HEK293 (cell line): ENCODE results near the gene ISOC2.

Source experiments
- KLF1 ChIP-seq: fragments of 450-650 bp; formaldehyde crosslinking; IDR thresholded peaks from 2 replicates; pipeline ENCODE4 v1.5.1; 2016; ENCODE audit warnings: missing biosample characterization, missing genetic modification characterization
- KLF8 ChIP-seq: fragments of 450-650 bp; formaldehyde crosslinking; IDR thresholded peaks from 2 replicates; pipeline ENCODE4 v1.5.1; 2016; ENCODE audit warnings: missing biosample characterization, missing genetic modification characterization
- MEIS1 ChIP-seq: sonication (generic); formaldehyde crosslinking; IDR thresholded peaks from 2 replicates; pipeline ENCODE4 v1.8.1; 2022; ENCODE audit warnings: missing genetic modification reagents, mild to moderate bottlenecking, borderline replicate concordance
- SCRT2 ChIP-seq: fragments of 450-650 bp; formaldehyde crosslinking; IDR thresholded peaks from 2 replicates; pipeline ENCODE4 v1.5.1; 2016; ENCODE audit warnings: missing biosample characterization, missing genetic modification characterization
- ZBTB48 ChIP-seq: fragments of 450-650 bp; formaldehyde crosslinking; IDR thresholded peaks from 2 replicates; pipeline ENCODE4 v1.5.1; 2016; ENCODE audit warnings: missing biosample characterization, missing genetic modification characterization
- ZBTB7A ChIP-seq: fragments of 450-650 bp; formaldehyde crosslinking; IDR thresholded peaks from 2 replicates; pipeline ENCODE4 v1.5.1; 2016; ENCODE audit warnings: low read depth, missing biosample characterization, missing genetic modification characterization
- ZBTB8A ChIP-seq: fragments of 450-650 bp; formaldehyde crosslinking; IDR thresholded peaks from 2 replicates; pipeline ENCODE4 v1.5.1; 2016; ENCODE audit warnings: missing biosample characterization, missing genetic modification characterization
- ZFP3 ChIP-seq: fragments of 450-650 bp; formaldehyde crosslinking; IDR thresholded peaks from 2 replicates; pipeline ENCODE4 v1.5.1; 2016; ENCODE audit warnings: low read depth, missing biosample characterization, missing genetic modification characterization
- ZNF138 ChIP-seq: fragments of 450-650 bp; formaldehyde crosslinking; IDR thresholded peaks from 2 replicates; pipeline ENCODE4 v1.5.1; 2016; ENCODE audit warnings: missing biosample characterization, missing genetic modification characterization, borderline replicate concordance
- ZNF221 ChIP-seq: fragments of 450-650 bp; formaldehyde crosslinking; IDR thresholded peaks from 2 replicates; pipeline ENCODE4 v1.5.1; 2017; ENCODE audit warnings: missing biosample characterization, missing genetic modification characterization, borderline replicate concordance
- ZNF366 ChIP-seq: fragments of 450-650 bp; formaldehyde crosslinking; conservative IDR thresholded peaks from 2 replicates; pipeline ENCODE4 v1.5.1; 2016; ENCODE audit warnings: missing biosample characterization, missing genetic modification characterization
- ZNF394 ChIP-seq: fragments of 450-650 bp; formaldehyde crosslinking; IDR thresholded peaks from 2 replicates; pipeline ENCODE4 v1.5.1; 2016; ENCODE audit warnings: missing biosample characterization, missing genetic modification characterization, mild to moderate bottlenecking, moderate library complexity, borderline replicate concordance
- ZNF423 ChIP-seq: fragments of 450-650 bp; formaldehyde crosslinking; IDR thresholded peaks from 2 replicates; pipeline ENCODE4 v1.5.1; 2016; ENCODE audit warnings: missing biosample characterization, missing genetic modification characterization
- ZNF558 ChIP-seq: fragments of 450-650 bp; formaldehyde crosslinking; IDR thresholded peaks from 2 replicates; pipeline ENCODE4 v1.5.1; 2016; ENCODE audit warnings: missing biosample characterization, missing genetic modification characterization
- ZNF561 ChIP-seq: fragments of 450-650 bp; IDR thresholded peaks from 2 replicates; pipeline ENCODE4 v1.5.1; 2018; ENCODE audit warnings: missing biosample characterization, missing genetic modification characterization, borderline replicate concordance
- ZNF701 ChIP-seq: fragments of 450-650 bp; formaldehyde crosslinking; IDR thresholded peaks from 2 replicates; pipeline ENCODE4 v1.5.1; 2016; ENCODE audit warnings: missing biosample characterization, missing genetic modification characterization
- ZNF777 ChIP-seq: fragments of 450-650 bp; formaldehyde crosslinking; IDR thresholded peaks from 2 replicates; pipeline ENCODE4 v1.5.1; 2017; ENCODE audit warnings: missing biosample characterization, missing genetic modification characterization, borderline replicate concordance
- ZNF792 ChIP-seq: fragments of 450-650 bp; formaldehyde crosslinking; IDR thresholded peaks from 2 replicates; pipeline ENCODE4 v1.5.1; 2016; ENCODE audit warnings: missing biosample characterization, missing genetic modification characterization
- ZNF830 ChIP-seq: fragments of 450-650 bp; IDR thresholded peaks from 2 replicates; pipeline ENCODE4 v1.5.0; 2018; ENCODE audit warnings: missing biosample characterization, missing genetic modification characterization, low read depth, mild to moderate bottlenecking, moderate library complexity
- ZSCAN16 ChIP-seq: fragments of 450-650 bp; formaldehyde crosslinking; IDR thresholded peaks from 2 replicates; pipeline ENCODE4 v1.5.1; 2016; ENCODE audit warnings: missing biosample characterization, missing genetic modification characterization
- TF ChIP-seq, protein P1 (sequence below): fragments of 450-650 bp; formaldehyde crosslinking; IDR thresholded peaks from 2 replicates; pipeline ENCODE4 v1.5.1; 2016; ENCODE audit warnings: missing biosample characterization, missing genetic modification characterization
- TF ChIP-seq, protein P2 (sequence below): fragments of 450-650 bp; formaldehyde crosslinking; IDR thresholded peaks from 2 replicates; pipeline ENCODE4 v1.5.1; 2016; ENCODE audit warnings: missing biosample characterization, missing genetic modification characterization
- TF ChIP-seq, protein P3 (sequence below): fragments of 450-650 bp; formaldehyde crosslinking; optimal IDR thresholded peaks from 2 replicates; pipeline ENCODE3; 2016; ENCODE audit warnings: missing biosample characterization, mild to moderate bottlenecking, missing genetic modification characterization
- TF ChIP-seq, protein P4 (sequence below): fragments of 450-650 bp; formaldehyde crosslinking; IDR thresholded peaks from 2 replicates; pipeline ENCODE4 v1.5.1; 2016; ENCODE audit warnings: missing biosample characterization, missing genetic modification characterization
- TF ChIP-seq, protein P5 (sequence below): sonication (generic); formaldehyde crosslinking; IDR thresholded peaks from 2 replicates; pipeline ENCODE4 v1.8.1; 2022; ENCODE audit warnings: mild to moderate bottlenecking, moderate library complexity, missing genetic modification reagents
- TF ChIP-seq, protein P6 (sequence below): fragments of 450-650 bp; formaldehyde crosslinking; IDR thresholded peaks from 2 replicates; pipeline ENCODE4 v1.5.0; 2017; ENCODE audit warnings: missing biosample characterization, missing genetic modification characterization, borderline replicate concordance
- TF ChIP-seq, protein P7 (sequence below): fragments of 450-650 bp; formaldehyde crosslinking; IDR thresholded peaks from 2 replicates; pipeline ENCODE4 v1.5.1; 2017; ENCODE audit warnings: missing biosample characterization, missing genetic modification characterization

Gene ISOC2

DNA sequence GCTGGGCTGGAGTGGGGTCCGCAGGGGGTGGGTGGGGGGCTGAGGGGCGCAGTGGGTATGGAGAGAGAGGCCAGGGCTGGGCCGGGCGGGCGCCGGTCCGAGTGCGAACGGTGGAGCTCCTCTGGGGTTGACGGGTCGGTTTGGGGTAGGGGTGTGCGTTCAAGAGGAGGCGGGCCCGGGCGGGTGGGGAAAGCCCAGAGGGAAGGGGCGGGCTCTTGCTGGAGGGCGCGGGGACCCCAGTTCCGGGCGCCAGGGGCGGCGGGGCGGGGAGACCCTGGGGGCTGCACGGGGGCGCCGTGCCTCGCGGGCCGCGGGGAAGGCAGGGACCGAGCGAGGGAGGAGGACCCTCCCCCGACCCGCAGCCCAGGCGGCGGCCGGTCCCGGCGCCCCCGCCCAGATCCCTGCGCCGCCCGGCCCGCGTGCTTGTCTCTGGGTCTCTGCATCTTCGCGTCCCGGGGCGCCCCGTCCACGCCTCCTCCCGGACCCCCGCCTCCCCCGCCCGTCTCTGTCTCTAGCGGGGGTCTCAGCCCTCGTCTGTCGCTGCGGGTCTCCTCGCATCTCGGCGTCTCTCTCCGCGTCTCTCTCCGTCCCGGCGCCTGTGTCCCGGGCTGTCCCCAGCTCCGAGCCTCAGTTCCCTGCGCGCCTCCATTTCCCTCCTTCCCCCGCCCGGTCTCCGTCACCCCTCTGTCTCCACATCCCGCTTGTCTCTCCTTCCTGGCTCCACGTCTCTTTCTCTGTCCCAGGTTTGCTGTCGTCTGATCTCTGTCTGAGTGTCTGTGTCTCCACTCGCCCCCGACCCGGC is 10.1 kb downstream of the ISOC2 start (continued):
- TF ChIP-seq, protein P1, sequence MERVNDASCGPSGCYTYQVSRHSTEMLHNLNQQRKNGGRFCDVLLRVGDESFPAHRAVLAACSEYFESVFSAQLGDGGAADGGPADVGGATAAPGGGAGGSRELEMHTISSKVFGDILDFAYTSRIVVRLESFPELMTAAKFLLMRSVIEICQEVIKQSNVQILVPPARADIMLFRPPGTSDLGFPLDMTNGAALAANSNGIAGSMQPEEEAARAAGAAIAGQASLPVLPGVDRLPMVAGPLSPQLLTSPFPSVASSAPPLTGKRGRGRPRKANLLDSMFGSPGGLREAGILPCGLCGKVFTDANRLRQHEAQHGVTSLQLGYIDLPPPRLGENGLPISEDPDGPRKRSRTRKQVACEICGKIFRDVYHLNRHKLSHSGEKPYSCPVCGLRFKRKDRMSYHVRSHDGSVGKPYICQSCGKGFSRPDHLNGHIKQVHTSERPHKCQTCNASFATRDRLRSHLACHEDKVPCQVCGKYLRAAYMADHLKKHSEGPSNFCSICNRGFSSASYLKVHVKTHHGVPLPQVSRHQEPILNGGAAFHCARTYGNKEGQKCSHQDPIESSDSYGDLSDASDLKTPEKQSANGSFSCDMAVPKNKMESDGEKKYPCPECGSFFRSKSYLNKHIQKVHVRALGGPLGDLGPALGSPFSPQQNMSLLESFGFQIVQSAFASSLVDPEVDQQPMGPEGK (tag by site-specific recombination): 0 out of 2 replicates have a peak, but pooled peaks have one; percentile 52
- TF ChIP-seq ZFP3 (tag by site-specific recombination) (no peak), ZNF701 (tag by site-specific recombination) (no peak), ZBTB7A (0 out of 2 replicates have a peak, but pooled peaks have one; percentile 50), SCRT2 (no peak), KLF8 (tag by site-specific recombination) (peak; percentile 55; the same call in 1 of the 2 replicates), ZSCAN16 (tag by site-specific recombination) (no peak), ZNF423 (tag by site-specific recombination) (no peak), KLF1 (tag by site-specific recombination) (no peak), ZNF366 (peak; percentile 44; the same call in 1 of the 2 replicates), ZBTB48 (tag by site-specific recombination) (no peak), ZNF394 (tag by site-specific recombination) (no peak), ZNF558 (tag by site-specific recombination) (no peak), ZNF792 (tag by site-specific recombination) (no peak), MEIS1 (no peak), ZNF138 (tag by site-specific recombination) (no peak), ZNF830 (tag by site-specific recombination) (no peak), ZBTB8A (tag by site-specific recombination) (no peak), ZNF221 (tag by site-specific recombination) (no peak), ZNF777 (tag by site-specific recombination) (peak; percentile 57), ZNF561 (tag by site-specific recombination) (no peak)
- TF ChIP-seq, protein P2, sequence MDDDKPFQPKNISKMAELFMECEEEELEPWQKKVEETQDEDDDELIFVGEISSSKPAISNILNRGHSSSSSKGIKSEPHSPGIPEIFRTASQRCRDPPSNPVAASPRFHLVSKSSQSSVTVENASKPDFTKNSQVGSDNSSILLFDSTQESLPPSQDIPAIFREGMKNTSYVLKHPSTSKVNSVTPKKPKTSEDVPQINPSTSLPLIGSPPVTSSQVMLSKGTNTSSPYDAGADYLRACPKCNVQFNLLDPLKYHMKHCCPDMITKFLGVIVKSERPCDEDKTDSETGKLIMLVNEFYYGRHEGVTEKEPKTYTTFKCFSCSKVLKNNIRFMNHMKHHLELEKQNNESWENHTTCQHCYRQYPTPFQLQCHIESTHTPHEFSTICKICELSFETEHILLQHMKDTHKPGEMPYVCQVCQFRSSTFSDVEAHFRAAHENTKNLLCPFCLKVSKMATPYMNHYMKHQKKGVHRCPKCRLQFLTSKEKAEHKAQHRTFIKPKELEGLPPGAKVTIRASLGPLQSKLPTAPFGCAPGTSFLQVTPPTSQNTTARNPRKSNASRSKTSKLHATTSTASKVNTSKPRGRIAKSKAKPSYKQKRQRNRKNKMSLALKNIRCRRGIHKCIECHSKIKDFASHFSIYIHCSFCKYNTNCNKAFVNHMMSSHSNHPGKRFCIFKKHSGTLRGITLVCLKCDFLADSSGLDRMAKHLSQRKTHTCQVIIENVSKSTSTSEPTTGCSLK (tag by site-specific recombination): no peak
- TF ChIP-seq, protein P3, sequence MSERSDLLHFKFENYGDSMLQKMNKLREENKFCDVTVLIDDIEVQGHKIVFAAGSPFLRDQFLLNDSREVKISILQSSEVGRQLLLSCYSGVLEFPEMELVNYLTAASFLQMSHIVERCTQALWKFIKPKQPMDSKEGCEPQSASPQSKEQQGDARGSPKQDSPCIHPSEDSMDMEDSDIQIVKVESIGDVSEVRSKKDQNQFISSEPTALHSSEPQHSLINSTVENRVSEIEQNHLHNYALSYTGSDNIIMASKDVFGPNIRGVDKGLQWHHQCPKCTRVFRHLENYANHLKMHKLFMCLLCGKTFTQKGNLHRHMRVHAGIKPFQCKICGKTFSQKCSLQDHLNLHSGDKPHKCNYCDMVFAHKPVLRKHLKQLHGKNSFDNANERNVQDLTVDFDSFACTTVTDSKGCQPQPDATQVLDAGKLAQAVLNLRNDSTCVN (tag by site-specific recombination): peak; percentile 42
- TF ChIP-seq, protein P4, sequence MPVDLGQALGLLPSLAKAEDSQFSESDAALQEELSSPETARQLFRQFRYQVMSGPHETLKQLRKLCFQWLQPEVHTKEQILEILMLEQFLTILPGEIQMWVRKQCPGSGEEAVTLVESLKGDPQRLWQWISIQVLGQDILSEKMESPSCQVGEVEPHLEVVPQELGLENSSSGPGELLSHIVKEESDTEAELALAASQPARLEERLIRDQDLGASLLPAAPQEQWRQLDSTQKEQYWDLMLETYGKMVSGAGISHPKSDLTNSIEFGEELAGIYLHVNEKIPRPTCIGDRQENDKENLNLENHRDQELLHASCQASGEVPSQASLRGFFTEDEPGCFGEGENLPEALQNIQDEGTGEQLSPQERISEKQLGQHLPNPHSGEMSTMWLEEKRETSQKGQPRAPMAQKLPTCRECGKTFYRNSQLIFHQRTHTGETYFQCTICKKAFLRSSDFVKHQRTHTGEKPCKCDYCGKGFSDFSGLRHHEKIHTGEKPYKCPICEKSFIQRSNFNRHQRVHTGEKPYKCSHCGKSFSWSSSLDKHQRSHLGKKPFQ (tag by site-specific recombination): no peak
- TF ChIP-seq, protein P5, sequence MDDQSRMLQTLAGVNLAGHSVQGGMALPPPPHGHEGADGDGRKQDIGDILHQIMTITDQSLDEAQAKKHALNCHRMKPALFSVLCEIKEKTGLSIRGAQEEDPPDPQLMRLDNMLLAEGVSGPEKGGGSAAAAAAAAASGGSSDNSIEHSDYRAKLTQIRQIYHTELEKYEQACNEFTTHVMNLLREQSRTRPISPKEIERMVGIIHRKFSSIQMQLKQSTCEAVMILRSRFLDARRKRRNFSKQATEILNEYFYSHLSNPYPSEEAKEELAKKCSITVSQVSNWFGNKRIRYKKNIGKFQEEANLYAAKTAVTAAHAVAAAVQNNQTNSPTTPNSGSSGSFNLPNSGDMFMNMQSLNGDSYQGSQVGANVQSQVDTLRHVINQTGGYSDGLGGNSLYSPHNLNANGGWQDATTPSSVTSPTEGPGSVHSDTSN (CRISPR knock-in tag): no peak
- TF ChIP-seq, protein P6, sequence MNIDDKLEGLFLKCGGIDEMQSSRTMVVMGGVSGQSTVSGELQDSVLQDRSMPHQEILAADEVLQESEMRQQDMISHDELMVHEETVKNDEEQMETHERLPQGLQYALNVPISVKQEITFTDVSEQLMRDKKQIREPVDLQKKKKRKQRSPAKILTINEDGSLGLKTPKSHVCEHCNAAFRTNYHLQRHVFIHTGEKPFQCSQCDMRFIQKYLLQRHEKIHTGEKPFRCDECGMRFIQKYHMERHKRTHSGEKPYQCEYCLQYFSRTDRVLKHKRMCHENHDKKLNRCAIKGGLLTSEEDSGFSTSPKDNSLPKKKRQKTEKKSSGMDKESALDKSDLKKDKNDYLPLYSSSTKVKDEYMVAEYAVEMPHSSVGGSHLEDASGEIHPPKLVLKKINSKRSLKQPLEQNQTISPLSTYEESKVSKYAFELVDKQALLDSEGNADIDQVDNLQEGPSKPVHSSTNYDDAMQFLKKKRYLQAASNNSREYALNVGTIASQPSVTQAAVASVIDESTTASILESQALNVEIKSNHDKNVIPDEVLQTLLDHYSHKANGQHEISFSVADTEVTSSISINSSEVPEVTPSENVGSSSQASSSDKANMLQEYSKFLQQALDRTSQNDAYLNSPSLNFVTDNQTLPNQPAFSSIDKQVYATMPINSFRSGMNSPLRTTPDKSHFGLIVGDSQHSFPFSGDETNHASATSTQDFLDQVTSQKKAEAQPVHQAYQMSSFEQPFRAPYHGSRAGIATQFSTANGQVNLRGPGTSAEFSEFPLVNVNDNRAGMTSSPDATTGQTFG (tag by site-specific recombination): no peak
- TF ChIP-seq, protein P7, sequence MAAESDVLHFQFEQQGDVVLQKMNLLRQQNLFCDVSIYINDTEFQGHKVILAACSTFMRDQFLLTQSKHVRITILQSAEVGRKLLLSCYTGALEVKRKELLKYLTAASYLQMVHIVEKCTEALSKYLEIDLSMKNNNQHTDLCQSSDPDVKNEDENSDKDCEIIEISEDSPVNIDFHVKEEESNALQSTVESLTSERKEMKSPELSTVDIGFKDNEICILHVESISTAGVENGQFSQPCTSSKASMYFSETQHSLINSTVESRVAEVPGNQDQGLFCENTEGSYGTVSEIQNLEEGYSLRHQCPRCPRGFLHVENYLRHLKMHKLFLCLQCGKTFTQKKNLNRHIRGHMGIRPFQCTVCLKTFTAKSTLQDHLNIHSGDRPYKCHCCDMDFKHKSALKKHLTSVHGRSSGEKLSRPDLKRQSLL (tag by site-specific recombination): 0 out of 2 replicates have a peak, but pooled peaks have one; percentile 16
